HG02870 (cell line): ENCODE data around the gene FLRT1.

Experiments used
- ATAC-seq: cut with Tn5 transposase; IDR thresholded peaks from one replicate; pipeline ENCODE4 v1.9.1; 2021; ENCODE audit warnings: mild to moderate bottlenecking, moderate library complexity; ENCODE audit not compliant: unreplicated experiment

FLRT1 gene

DNA sequence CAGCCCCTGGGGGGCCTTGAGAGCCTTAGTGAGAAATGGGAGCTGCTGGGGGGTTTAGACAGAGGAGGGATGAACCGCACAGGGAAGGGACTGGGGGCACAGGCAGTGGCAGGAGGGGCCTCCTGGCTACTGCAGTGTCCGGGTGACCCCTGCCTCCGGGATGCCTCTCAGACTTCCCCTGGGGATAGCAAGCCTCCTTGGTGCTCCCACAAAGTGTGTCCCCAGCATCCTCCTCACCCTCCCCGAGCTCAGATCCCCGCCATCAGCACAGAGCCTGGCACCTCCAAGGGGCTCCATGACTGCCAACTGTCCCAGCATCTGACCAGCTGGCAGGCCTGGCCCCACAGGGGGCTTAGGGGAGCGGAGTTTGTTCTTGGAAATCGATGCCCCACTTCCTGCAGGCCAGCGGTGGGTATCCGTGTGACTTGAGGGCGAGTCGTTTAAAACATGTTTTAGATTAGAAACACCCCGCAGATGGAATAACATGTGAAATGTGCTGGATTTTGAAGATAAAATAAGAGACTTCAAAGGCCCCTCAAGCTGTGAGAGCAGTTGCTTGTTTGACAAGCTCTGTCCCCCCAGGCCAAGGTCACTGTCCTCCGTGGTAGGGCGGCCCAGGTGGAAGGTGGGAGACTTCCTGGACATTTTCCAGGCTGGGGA, 13.5 kb upstream of the FLRT1 start:
- ATAC-seq: no peak

DNA sequence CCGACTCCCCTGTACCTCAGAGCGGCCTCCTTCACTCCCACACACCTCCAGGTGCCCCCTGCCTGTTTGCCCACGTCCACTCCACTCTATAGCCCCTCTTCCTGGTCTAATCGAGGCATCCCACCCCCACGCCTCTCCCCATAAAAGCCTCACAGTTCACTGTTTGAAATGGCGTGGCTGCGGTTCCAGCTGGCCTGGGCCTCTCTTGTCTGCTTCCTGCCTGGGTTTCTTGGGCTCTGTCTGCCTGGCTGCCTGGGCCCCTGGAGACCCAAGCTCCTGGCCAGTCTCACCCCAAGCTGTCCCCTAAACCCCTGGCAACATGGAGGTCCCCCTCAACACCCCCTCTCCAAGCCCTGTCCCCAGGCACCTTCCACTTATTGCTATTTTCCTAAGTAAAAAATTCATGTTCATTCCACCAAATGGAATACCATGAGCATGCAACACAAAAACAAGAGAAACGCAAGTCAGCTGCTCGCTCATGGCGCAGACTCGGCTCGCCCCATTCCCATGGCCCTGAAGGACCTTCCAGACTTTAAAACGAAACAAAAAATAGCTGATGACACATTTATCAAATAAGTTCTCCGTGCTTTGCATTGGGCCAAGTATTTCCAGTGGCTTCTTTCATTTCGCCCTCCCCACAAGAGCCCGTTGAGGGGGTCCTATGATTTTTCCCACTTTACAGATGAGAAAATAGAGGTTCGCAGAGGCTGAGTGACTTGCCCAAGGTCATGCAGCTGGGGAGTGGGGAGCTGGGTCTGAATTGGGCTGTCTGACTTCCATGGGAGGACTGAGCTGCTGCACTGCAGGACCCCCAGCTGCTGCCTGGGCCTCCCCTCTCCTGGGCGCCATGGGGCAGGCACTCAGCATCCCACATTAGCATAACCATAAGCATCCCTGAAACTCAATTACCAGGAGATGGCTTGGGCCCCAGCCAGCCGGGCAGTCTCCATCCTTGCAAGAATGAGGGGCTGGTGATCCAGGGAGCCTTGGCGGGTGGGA, 11.7 kb upstream of the FLRT1 start:
- no peak for ATAC-seq

DNA sequence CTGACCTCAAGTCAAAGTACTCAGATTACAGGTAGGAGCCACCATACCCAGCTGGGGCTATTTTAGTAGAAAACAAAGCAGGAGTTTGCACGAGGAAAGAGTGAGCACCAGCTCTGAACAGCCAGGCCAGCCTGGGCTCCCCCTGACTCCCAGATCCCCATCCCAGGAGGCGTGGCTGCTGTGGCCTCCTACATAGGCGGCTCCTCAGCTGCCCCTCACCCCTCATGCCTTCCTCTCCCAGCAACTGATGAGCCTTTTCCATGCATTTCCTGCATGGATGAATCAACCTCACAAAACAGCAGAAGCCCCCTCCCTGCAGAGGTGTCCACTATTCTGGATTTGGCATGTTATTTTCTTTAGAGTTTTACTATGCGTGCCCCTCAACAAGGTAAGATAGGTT, 10.5 kb upstream of the FLRT1 start:
- no peak for ATAC-seq

DNA sequence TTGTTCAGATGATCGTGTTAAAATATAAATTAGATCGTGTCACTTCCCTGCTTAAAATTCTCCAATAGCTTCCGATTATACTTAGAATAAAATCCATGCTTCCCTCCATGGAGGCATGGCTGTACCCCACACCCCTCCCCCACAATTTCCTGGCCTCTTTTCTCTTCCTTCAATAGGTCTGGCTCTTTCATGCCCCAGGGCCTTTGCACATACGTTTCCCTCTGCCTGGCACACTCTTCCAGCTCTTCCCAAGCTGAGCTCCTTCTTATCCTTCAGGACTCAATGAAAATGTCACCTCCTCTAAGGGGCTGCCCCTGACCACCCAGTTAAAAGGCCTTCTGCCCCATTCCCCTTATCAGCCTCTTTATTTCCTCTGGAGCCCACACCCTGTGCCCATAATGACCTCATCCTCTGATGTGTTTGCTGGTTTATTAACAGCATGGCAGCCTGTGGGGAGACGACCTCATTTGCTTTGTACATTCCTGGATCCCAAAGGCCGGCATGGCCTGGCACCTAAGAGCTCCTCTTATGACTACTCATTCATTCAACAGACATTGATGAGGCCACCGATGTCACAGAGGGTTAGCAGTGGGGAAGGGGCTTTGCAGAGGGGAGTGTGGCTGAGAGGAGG, 9.0 kb upstream of the FLRT1 start:
- ATAC-seq: no peak

DNA sequence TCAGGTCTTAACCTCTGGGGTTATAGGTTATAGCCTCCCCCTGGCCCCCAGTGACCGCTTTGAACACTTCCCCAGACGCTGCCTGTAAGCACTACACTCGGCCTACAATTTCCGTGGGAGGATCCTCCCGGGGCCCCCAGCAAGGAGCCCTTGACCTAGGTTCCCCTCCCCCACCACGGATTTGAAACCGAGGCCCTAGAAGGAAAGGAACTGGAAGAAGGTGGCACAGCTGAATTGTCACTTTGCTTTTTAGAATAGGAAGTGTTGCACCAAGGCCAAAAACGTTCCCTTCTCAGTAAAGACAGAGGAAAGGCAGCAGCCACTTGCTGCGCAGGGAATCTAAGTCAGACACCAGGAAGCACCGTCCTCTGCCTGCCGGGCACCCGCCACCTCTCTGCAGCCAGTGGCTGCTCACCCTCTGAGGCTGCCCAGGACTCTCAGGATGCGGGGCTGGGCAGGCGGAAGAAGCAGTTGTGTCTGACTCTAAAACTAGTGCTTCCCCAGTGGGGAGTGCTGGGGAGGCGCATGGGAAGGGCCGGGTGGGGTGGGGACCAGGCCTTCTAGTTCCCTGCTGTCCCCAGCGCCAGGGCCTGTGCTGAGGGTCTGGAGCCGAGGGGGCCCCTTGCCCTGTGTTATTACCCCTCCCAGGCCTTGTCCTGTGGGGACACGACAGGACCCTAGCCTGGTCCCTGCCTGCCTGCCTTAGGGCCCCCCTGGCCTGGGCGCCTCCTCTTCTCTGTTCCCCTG, 7.9 kb upstream of the FLRT1 start:
- ATAC-seq: no peak

DNA sequence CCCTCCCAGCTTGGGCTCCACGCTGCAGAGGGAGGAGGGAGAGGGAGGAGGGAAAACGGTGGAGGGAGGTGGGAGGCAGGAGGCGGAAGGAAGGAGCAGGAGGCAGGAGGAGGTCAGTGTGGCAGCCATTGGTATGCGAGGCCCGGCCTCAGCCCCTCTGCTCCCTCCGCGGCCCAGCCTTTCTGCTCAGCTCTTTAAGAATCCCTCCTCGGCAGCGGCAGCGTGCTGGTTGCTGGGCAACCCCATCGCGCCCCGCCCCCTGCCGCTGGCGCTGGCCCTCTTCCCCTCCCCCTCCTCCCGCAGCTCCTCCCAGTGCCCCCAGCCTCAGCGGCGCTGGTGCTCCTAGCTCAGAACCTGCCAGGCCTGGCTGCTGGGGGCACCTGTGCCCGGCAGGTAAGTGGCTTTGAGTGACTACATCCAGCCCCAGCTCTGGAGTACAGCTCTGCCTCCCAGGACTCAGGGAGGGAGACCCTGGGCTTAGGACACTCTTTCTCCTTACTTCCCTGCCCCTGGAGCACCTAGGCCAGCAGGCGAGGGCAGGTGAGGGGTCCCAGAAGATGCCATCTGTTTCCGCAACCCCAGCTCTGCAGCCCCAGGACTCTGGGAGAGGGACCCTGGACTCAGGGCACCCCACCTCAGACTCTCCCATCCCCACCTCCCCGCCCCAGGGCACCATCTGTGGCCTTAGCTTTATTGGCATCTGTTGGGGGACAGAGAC, 7.2 kb upstream of the FLRT1 start:
- ATAC-seq: no peak

DNA sequence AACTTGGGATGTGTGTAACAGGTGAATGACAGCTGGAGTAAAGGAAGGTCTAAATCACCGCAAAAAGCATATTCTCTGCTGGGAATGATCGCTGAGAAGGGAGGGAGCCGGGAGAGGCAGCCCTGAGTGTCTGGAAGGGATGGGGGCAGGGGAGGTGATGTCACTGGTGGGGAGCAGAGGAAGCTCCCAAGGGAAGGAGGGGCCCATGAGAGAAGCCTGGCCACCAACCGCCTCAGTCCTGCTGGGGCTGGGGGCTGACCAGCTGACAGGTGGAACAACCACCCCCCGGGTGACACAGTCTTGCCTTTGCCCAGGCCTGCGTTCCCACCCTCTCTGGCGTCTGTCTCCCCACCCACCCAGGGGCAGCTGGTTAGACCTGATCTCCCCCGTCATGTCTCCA, 6.0 kb upstream of the FLRT1 start:
- ATAC-seq: no peak

DNA sequence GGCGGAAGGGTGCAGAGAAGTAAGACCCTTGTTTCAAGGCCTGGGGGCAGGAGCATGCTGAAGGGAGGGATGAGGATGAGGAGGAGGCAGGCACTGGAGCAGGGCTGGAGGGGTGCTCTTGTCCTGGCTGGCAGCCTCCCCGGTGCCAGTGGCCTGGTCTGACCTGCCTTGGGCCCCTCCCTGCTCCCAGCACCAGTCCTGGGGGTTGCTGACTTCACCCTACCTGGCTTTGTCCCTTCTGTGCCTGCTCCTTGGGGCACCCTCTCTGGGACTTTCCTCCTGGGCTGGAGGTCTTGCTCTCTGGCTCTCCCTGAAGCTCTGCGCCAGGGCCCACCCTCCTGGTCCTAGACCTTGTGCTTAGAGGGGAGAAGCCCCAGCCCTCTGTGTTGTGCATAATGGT, 4.7 kb upstream of the FLRT1 start:
- ATAC-seq: no peak

DNA sequence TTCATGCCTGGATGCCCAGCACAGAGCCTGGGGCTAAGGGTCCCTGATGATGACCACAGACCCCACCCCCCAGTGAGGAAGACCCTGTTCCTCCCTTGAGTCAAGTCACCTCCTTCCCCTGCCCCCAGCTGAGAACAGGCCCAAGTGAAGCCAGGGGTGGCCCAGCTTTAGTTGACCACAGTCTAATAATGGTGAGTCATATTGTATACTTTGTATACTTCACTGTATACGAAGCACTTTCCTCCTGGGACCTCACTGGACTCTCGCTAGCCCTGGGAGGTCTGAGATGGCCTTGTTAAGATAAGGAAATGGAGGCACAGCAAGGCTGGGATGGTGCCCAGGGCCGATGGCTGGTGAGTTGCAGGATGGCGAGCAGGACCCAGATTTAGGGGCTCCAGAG, 3.7 kb upstream of the FLRT1 start:
- no peak for ATAC-seq

DNA sequence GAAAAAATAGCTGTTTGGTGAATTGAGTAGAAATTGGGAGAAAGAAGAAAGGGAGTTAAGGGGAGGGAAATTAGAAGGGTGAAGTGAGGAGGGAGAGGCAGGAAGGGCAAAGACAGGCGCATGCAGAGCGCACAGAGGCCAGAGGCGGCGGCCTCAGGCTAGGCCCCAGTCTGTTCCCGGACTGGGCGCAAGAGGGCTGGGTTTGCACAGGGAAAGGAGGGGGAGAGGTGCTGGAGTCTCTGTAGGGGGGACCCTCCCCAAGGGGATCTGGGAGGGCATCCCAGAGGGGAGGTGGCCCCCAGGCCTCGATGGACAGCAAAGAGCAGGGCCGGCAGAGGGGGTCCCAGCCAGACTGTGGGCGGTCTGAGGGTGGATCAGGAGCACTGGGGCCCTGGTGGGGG, 1.3 kb upstream of the FLRT1 start:
- ATAC-seq: no peak

DNA sequence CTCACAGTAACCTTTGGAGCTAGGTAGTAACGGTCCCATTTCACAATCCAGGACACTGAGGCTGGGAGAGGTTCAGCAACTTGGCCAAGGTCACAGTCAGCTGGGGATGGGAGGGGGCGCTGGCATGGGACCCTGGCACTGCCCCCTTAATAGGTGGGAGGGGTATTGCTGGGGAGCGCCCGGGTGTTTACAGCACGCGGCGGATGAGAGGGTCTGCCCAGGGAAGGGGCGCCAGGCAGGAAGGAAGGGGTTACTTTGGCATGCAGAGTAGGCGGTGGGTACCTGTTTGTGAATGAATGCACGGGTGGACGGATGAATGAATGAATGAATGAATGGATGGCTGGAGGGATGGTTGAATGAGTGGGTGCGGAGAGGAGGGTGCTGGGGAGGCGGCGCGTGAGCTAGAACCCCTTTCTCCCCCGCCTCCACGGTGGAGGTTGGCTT, 628 bp upstream of the FLRT1 start:
- no peak for ATAC-seq

DNA sequence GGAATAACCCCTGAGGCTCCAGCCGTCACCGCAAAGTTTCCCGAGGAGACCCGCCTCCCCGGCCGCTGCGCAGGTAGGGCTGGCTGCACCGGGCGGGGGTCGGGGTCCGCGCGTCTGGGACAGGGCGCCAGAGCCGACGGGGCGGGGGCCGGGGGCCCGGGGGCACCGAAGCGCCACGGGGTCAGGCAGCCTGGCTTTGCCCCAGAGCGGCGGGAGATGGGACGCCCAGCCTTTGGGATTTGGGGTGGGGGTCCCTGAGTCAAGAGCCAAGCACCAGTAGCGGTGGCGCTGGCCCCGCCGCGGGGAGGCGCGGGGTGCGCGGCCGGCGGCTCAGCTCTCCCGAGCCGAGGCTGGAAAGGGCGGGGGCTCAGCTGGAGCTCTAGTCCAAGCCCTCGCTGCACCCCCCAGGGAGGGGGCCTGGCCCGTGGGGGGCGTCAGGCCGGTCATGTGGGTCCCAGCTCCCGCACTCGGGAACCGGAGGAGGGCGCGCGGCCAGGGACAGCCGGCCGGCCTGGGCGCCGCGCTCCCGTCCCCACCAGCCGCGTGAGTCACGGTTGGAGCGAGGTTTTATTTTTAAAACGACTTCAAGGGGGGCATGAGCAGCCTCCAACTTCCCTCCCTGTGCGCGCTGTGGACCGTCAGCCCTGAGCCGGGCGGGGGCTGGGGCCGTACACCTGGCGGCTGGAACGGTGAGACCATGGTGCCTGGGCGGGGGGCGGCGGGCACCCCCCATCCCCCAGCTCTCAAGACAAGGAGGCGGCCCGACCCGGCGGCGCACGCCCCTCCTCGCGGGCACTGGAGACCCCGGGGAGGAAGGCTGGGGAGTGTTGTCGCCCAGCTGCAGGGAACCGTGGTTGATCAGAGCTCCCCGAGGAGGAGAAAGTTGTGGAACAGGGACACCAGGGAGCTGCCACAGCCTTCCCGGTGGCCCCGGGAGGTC, 626 bp downstream of the FLRT1 start:
- no peak for ATAC-seq

DNA sequence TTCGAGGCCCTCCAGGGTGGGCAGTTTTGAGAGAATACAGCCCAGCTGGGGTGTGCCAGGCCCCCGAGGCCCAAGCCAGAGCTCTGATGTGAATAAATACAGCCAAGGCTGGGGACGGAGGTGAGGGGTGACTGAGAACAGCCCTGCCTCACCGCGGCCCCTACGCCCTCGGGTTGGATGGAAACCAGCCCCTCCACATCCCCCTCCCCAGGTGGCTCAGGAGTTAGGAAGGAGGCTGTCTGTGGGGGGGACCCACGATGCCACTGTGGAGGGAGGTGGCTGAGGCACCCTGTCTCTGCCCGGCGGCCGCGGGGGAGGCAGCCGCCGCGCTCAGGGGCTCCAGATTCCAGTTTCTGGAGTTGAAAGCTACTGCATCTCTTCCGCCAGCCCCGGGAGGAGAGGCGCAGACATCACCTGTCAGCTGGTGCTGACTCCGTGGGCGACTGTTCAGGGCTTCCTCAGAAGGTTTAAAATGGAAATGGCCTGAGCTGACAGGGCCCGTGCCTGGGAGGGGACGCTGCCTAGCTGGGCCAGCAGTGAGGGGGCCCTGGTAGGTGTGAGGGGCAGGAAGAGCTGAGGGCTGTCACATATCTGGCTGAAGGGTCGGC, 1.4 kb downstream of the FLRT1 start:
- ATAC-seq: no peak

DNA sequence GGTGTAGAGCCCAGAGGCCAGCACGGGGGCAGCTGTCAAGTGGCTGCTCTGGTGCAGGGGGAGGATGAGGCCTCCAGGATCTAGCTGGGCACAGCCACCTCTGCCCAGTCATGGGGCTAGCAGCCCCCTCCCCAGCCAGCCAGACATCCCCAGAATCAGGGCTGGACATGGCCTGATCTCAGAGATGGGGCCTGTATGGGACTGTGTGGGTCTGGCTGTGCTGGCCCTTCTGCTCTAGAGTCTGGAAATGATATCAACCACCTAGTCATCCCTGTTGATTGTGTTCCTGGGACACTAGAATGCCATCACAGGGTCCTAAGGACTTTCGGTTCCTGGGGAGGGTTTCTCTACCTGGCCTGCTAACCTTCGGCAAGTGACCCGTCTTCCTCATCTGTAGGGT, 2.8 kb downstream of the FLRT1 start:
- ATAC-seq: no peak

DNA sequence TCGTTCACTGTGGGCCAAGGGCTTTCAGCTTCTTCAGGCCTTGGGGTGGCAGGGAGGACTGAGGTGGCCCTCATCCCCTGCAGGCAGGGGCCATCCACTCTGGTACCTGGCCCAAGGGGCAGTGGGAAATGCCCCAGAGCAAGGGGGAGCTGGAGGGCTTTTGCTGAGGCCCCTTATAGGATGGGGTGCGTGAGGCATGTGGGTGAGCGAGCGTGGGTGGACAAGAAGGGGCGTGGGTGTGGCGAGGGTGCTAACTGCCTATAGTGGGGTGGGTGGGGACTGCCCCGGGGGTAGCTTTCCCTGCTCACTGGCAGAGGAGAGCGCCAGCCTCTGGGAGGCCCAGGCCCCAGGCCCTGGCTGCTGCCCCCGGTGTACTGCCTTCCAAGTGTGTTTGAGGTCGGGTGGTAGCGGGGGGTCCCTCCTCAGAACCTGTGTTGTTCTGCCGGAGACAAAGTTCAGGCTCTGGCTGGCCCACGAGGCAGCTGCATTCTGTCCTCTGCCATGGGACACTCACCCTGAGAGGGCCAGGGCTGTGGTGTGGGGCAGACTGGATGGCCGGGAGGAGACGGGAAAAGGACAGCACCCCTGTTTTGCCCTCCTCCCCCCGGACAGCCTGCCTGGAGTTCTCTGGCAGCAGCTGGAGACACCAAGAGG, 3.4 kb downstream of the FLRT1 start:
- ATAC-seq: no peak

DNA sequence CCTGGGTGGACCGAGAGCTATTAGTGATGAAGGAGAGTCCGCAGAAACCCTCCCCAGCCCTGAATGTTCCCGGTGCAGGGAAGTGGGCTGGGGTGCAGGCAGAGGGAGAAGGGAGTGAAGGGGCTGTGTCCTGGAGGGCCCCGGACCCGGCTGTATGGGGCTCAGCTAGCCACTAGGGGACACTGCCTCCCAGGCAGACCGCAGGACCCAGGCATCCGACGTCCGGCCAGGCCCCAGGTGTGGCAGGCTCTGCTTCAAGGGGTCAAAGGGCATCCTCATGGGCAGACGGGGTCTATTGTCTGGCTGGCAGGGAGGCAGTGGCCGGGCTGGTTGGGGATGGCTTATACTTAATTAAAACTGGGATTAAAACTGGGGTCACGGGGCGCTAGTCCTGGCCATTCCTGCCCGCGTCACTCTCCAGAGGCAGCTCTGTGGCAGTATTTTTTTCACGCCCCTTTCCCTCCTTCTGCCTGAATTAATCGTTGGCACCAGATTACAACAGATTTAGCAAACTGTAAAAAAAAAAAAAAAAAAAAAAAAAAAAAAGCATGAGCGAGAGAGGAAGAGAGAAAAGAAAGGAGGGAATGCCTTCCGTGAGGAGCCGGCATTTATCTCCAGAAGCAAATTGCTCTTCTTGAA, 5.1 kb downstream of the FLRT1 start:
- ATAC-seq: no peak

DNA sequence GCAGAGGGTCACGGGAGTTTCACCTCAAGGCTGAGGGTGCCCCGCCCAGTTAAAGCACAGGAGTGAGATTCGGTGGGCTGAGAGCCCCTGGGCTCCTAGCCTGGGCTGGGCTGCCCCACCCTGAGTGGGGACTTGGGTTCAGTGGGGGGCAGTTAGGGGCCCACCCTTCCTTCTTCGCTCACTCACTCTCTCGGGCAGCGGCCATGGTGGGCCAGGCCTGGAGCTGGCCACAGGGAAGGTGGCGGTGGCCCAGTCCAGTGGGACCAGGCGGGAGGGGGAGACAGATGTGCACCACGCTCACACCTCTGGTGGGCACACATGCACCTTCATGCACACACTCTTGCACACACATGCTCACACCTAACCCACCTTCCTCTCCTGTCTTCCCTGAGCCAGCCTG, 6.1 kb downstream of the FLRT1 start:
- no peak for ATAC-seq

DNA sequence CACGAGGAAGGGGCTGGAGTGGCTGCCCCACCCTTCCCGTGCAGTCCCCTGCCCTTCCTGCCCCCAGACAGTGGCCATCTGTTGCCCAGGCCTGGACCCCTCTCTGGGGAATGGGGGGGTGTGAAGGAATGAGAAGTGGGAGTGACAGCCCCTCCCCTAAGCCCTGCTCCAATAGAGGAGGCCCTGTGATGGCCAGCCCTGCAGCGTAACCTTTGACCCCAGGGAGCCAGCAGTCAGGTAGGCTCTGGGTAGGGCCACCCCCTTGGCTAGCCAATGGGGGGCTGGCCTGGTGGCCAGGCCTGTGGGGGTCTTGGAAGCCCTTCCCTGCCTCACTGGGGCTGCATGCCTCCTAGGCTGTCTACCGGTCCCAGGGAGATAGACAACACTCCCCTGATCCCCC, 6.6 kb downstream of the FLRT1 start:
- no peak for ATAC-seq
